Measurements from ENCODE around the gene OPRL1.

Gene OPRL1

DNA sequence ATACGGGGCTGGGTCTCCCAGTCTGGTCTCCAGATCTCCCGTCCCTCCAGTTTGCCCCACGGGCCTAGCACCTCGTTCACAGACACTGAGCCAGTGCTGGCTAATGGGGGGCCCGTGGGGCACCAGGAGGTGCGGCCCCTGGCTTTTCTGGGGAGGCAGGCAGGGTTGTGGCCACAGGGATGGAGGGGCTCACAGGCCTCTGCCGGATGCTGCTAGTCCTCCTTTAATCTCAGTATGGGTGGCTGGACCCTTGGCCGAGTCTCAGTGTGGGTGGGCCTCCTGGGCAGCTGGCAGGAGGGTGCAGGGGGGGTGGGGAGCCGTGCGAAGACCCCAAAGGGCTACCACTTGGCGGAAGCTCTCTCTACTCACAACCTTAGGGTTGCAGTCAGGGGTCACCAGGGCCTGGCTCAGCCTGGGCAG, 28.8 kb upstream of the OPRL1 start:
- TF ChIP-seq, protein P1, sequence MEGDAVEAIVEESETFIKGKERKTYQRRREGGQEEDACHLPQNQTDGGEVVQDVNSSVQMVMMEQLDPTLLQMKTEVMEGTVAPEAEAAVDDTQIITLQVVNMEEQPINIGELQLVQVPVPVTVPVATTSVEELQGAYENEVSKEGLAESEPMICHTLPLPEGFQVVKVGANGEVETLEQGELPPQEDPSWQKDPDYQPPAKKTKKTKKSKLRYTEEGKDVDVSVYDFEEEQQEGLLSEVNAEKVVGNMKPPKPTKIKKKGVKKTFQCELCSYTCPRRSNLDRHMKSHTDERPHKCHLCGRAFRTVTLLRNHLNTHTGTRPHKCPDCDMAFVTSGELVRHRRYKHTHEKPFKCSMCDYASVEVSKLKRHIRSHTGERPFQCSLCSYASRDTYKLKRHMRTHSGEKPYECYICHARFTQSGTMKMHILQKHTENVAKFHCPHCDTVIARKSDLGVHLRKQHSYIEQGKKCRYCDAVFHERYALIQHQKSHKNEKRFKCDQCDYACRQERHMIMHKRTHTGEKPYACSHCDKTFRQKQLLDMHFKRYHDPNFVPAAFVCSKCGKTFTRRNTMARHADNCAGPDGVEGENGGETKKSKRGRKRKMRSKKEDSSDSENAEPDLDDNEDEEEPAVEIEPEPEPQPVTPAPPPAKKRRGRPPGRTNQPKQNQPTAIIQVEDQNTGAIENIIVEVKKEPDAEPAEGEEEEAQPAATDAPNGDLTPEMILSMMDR (conservative IDR thresholded peaks at IDR 0.05; ENCODE audit: low read depth) = no peak
- no peak overlapping the region for H3K27ac ChIP-seq
- CTCF ChIA-PET = interaction anchor here (0.5 to 5.6 kb wide), 2 partner anchors 12 to 852 kb away, joined by 3 to 96 read pairs; no protein-coding TSS in a partner anchor
- POLR2A ChIA-PET (ENCODE audit: low non-redundant PET) = no interaction called here
- no peak for DNase-seq (ENCODE audit: low spot score)

DNA sequence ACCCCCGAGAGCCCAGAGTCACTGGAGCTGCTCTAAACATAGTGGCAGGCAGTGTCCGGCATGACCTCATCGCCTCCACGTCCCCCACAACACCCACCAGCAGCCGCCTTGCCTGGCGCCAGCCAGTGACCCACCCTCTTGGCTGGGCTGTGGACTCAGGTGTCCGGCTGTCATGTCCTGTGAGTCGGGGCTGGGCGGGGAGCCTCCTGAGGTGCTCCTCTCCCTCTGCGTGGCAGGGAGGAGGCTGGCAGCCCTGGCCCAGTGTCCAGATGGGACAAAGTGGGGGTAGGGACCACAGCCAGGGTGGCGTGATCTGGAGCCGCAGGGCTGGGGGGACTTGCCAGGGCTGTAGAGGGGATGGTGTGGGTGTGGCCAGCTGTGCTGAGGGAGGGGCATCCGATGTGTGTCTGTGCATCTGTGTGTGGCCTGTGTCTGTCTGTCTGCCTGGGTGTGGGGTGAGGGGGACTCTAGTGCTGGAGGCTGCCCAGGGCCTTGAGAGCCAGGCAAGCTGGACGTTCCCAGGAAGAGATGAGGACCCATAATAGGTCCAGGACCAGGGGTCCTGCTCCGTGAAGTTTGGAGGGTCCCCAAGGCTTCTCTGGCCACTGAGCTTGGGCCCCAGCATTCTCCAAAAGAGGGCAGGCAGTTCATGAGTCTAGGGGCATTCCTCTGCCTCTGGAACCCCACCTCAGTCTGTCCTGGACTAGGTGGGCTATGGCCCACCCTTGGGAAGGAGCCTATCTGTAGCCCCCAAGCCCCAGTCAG, 28.1 kb upstream of the OPRL1 start:
- DNase-seq (ENCODE audit: low spot score) = no peak
- TF ChIP-seq, protein P1 (conservative IDR thresholded peaks at IDR 0.05; ENCODE audit: low read depth) = no peak
- CTCF ChIA-PET = interaction anchor here (0.6 to 5.6 kb wide), 3 partner anchors 13 to 60 kb away, joined by 3 to 96 read pairs (median 4); no protein-coding TSS in a partner anchor
- POLR2A ChIA-PET (ENCODE audit: low non-redundant PET) = interaction anchor here (1.9 kb wide), 1 partner anchor 11 kb away, joined by 8 read pairs; the partner anchor contains the start of gene TCEA2
- H3K27ac ChIP-seq = peak overlapping the region; percentile 4; the same call in 1 of the 2 replicates

- DNase-seq (ENCODE audit: low spot score) = no peak
- ChIA-PET CTCF (interaction anchor here (0.6 to 5.6 kb wide), 4 partner anchors 13 to 394 kb away, joined by 3 to 96 read pairs (median 4); no protein-coding TSS in a partner anchor), POLR2A (ENCODE audit: low non-redundant PET) (interaction anchor here (1.9 kb wide), 1 partner anchor 11 kb away, joined by 8 read pairs; the partner anchor contains the start of gene TCEA2)
- TF ChIP-seq, protein P1 (conservative IDR thresholded peaks at IDR 0.05; ENCODE audit: low read depth) = no peak
- peak overlapping the region; percentile 4; the same call in 1 of the 2 replicates for H3K27ac ChIP-seq
These were observed 27.6 kb upstream of the OPRL1 start for GRCh38 chr20:64052326-64052722.

DNA sequence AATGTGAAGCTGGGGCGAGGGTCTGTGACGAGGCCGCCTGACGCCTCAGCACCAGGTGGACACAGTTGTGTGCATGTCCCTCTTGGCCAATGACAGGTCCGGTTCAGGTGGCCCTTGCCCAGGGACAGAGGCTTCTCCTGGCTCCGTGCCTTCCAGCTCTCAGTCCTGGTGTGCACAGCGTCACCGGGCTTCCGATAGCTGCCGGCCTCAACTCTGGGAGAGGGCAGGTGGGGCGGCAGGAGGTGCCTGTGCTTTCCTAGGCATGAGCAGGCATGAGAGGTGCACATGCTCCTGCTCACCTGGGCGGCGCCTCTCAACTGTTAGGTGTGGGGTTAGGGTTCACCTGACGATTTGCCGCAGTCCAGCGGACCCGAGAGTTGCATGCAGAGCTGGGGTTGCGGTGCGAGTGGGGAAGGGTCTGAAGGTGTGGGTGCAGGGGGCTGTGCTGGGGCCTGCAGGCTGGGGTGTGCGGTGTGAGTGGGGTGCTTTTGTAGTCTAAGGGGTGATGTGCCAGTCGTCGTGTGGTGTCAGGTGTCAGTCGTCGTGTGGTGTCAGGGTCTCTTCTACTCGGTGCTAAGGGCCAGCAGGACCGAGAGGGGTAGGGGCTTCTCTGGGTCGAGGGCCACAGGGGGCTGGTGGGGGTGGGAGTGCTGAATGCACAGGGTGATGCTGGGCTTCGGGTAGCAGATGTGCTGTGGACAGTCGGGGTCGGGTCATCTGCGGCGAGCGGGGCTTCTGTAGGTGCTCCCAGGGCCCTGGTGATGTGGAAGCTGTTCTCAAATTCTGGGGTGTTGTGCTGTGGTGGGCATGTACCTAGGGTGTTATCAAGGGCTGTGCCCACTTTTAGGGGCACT, 26.7 kb upstream of the OPRL1 start:
- ChIA-PET POLR2A (ENCODE audit: low non-redundant PET) (interaction anchor here (1.9 kb wide), 1 partner anchor 10 kb away, joined by 8 read pairs; the partner anchor contains the start of gene TCEA2), CTCF (interaction anchor here (0.5 to 5.6 kb wide), 7 partner anchors 8 to 589 kb away, joined by 3 to 96 read pairs (median 3); no protein-coding TSS in a partner anchor)
- H3K27ac ChIP-seq = peak overlapping the region; percentile 53
- TF ChIP-seq, protein P1 (conservative IDR thresholded peaks at IDR 0.05; ENCODE audit: low read depth) = no peak
- DNase-seq (ENCODE audit: low spot score) = no peak

- DNase-seq (ENCODE audit: low spot score) = no peak
- TF ChIP-seq, protein P1 (conservative IDR thresholded peaks at IDR 0.05; ENCODE audit: low read depth) = no peak; the same call in 1 of the 2 replicates
- POLR2A ChIA-PET (ENCODE audit: low non-redundant PET) = interaction anchor here (0.5 to 1.9 kb wide), 3 partner anchors 9 to 83 kb away, joined by 3 to 8 read pairs (median 8); partner anchors contain the start of gene TCEA2
- H3K27ac ChIP-seq = peak overlapping the region; percentile 53
- CTCF ChIA-PET = interaction anchor here (0.6 to 5.6 kb wide), 4 partner anchors 9 to 27 kb away, joined by 3 to 96 read pairs (median 4); no protein-coding TSS in a partner anchor
These were observed 25.8 kb upstream of the OPRL1 start for GRCh38 chr20:64053841-64054661.

Data from RWPE1 (cell line).